GM18858 (cell line): ENCODE results near the gene CERT1.
"Not testable (repeated sequence)": the region's sequence is repeated elsewhere in the genome, so short reads cannot be mapped to it uniquely, and the experiment has no call there.

Experiments
- ATAC-seq: cut with Tn5 transposase; IDR thresholded peaks from one replicate; pipeline ENCODE4 v1.9.1; 2021; ENCODE audit not compliant: unreplicated experiment

Gene CERT1

DNA sequence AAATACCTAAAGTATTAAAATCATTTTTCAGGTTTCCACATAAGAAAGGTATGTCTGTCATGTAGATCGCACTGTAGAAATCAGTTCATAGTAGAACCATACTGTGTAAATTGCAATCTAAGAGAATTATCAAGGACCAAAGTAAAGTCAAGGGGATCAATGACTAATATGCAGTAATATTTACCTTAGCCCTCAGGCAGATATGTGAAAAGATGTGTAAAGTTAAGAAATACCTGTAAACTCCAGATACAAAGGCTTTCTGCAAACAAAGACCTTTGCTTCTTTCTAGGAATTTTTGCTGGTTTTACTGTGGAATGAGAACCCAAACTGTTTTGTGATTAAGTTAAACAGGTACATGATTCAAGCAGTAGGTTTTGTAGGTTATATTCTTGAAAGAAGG is 11.8 kb upstream of the CERT1 start:
- ATAC-seq = no peak

DNA sequence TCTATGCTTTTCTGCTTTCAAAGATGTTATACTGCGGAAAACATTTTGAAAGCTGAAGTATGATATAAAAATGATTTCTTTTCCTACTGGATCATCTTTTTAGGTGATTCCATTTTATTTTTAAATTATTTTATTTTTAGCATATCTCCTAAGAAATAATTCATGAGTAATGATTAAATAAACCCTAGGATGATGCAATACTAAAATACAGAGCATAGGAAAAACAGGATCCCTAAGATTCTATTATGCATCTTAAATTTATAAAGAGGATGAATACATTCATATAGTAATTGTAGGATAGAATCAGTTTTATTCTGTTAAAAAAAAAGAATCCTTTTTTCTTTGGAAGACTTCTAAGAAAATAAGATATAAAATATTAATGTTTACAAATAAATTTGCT is 11.1 kb upstream of the CERT1 start:
- no peak for ATAC-seq

DNA sequence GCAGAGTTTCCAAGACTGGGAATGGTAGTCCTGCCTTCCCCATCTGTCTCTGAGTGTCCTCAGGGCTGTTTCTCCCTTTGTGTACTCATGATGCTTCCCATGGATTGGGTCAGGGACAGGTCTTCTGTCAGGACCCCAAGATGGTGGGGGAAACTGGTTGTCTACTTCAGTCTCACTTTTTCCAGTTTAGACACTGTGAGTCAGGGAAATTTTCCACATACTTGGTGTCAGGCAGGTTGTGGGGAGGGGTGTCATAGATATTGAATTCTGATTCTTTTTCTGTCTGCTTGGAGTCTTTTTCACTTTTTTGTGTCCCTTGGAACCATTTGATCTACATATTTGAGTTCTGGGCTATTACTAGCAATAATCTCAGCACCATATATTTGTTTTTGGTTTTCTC is 10.6 kb upstream of the CERT1 start:
- ATAC-seq = no peak

DNA sequence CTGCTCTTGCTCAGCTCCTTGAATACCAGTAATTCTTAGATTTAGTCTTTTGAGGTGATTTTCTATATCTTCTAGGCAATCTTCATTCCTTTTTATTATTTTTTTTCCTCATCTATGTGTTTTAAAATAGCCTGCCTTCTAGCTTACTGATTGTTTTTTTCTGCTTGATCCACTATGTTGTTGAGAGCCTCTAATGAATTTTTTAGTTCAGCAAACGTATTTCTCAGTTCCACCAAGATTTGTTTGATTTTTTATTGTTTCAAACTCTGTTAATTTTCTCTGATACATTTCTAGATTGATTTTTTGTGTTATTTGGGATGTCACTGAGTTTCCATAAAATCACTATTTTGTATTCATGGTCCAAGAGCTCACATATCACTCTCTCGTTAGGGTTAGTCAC is 9.8 kb upstream of the CERT1 start:
- ATAC-seq = no peak

GRCh38 chr5:75519761-75520160 is 8.3 kb upstream of the CERT1 start:
- ATAC-seq = no peak

DNA sequence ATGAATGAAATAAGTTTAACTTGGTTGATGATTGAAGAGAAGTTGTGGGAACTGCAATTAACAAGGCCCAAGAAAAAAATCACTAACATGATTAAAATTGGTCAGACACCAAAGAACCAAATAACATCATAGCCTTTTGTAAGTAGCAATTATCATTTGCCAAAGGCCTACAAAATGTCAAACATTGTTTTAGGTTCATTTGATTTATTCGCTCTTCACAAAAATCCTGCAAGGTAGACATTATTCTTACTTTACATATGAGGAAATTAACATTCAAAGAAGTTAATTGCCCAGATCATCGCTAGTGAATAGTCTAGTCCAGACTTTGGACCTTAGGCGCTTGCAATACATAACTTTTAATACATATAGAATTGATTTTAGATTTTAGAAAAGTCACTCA is 2.9 kb upstream of the CERT1 start:
- no peak for ATAC-seq

GRCh38 chr5:75513841-75514240 is 2.4 kb upstream of the CERT1 start:
- ATAC-seq = no peak

GRCh38 chr5:75512383-75513074 is 1.1 kb upstream of the CERT1 start:
- no peak for ATAC-seq

DNA sequence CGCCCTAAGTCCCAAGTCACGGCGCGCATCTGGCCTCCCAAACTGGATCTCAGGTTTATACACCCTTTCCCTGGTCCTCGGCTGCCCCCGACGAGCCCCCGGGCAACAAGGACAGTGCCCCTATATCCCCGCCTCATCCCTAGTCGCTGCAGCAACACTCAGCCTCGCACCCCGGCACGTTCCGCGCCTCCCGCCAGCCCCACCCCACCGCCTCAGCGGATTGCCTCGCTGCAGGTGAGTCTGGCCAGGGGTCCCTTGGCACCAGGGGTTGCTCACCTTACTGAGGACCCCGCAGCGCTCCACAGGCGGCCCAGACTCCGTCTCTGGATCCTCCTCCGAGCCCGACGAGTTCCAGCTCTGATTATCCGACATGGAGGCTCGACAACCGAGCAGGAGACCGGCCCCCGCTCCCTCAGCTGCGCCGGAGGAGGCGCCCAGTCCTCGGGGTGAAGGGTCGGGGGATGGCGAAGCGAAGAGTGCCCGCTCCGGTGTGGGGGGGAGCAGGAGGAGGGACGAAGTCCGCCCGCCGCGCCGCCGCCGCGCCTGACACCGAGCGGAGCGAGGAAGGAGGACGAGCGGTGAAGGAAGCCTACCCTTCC is 494 bp downstream of the CERT1 start:
- ATAC-seq = peak; percentile 11

DNA sequence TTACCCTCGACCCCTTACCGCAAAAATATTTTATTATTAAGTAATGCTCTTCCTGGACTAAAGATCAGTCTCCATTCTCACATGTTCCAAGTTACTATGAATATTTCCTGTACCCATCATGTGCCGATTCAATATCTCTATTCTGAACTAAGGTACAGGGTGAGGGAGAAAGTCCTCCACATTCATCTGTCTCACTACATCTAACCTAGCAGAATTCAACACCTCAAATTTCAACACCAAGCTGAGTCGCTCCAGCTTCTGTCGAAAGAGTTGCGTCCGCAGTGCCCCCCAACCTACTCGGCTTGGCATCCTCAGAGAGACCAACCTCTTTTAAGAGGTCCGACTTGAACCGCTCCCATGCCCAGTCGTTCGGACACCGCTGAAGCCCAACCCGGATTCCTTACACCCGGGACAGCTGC is 1.0 kb downstream of the CERT1 start:
- ATAC-seq = no peak

- ATAC-seq = no peak
Measured at GRCh38 chr5:75509956-75510355, 1.5 kb downstream of the CERT1 start.

- no peak for ATAC-seq
Measured at GRCh38 chr5:75509546-75509945, 1.9 kb downstream of the CERT1 start.

DNA sequence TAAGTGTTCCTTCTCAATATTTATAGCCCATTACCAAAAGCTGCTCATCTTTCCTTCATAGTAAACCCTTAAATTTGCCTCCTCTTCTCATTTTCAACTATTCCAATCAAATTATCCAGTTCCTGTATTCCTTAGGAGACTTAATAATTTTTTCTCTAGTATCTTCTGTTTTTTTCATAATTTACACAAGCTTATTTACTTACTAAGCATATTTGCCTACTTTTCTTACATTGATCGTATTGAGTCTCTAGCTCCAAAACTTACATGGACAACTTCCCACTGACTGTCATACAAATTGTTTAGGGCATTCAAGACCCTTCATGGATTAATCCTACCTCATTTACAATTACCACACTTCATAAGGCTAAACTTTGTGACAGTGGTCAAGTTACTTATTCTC is 3.6 kb downstream of the CERT1 start:
- ATAC-seq = no peak

- not testable (repeated sequence) for ATAC-seq
Measured at GRCh38 chr5:75505112-75505511, 6.3 kb downstream of the CERT1 start.

DNA sequence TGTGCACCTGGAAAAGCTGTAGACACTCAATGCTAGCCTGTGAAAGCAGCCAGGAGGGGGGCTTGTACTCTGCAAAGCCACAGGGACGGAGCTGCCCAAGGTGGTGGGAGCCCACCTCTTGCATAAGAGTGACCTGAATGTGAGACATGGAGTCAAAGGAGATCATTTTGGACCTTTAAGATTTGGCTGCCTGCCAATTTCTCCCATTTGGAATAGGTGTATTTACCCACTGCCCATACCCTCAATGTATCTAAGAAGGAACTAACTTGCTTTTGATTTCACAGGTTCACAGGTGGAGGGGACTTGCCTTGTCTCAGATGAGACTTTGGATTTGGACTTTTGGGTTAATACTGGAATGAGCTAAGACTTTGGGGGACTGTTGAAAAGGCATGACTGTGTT is 12.6 kb downstream of the CERT1 start:
- not testable (repeated sequence) for ATAC-seq

- ATAC-seq = no peak
Measured at GRCh38 chr5:75498208-75498777, 13.1 kb downstream of the CERT1 start.

GRCh38 chr5:75496026-75496425 is 15.4 kb downstream of the CERT1 start:
- no peak for ATAC-seq

- no peak for ATAC-seq
Measured at GRCh38 chr5:75491621-75492020, 19.8 kb downstream of the CERT1 start.

- ATAC-seq = not testable (repeated sequence)
Measured at GRCh38 chr5:75489847-75490246, 21.6 kb downstream of the CERT1 start.

- no peak for ATAC-seq
Measured at GRCh38 chr5:75484605-75485004, 26.8 kb downstream of the CERT1 start.

GRCh38 chr5:75482482-75482881 is 28.9 kb downstream of the CERT1 start:
- no peak for ATAC-seq

- no peak for ATAC-seq
Measured at GRCh38 chr5:75481024-75481423, 30.4 kb downstream of the CERT1 start.

DNA sequence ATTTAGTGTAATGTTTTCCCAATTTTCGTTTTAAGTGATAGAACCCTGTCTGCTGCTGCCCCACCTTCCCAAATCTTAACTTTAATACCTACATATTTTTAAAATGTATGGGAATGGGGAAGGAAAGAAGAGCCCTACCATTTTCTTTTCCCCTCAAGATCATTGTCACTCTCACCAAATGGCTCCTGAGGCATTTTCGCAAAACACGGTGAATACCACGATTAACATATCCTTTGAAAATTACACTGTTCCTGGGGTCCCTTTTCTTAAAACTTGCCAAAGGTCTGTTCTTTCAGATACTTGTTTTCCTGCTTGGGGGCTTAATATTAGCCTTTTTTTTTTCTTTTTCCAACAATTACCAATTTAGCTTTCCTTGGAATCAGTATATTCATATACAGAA is 36.1 kb downstream of the CERT1 start:
- no peak for ATAC-seq
